ENCODE data around the gene ERBB2. TPM values are rescaled to one million over a fixed set of nuclear protein-coding genes. Genes with fewer than 3 reads are reported as not detected.

ERBB2 gene
- total RNA-seq, 6 donors from 2014 or later: 88.6 to 126 (median 112) TPM

- Histone ChIP-seq H3K36me3 (no peaks in the 10 kb centered on the region), H3K27ac (peak within 1 kb of the TSS; percentile 67 to 91 (median 88)), H3K4me1 (peaks cover 57 to 68% (median 64%) of the 10 kb centered on the region in 4 donors), H3K27me3 (peaks cover 0 to 26% (median 11%) of the 10 kb centered on the region in 4 donors), H3K4me3 (peak within 1 kb of the TSS; percentile 2 to 58 (median 47)), H3K9me3 (no peaks in the 10 kb centered on the region)
- TF ChIP-seq CTCF (IDR thresholded peaks at IDR 0.05) (peak; percentile 59 to 86 (median 82)), POLR2AphosphoS5 (IDR thresholded peaks at IDR 0.05) (no peak)
- peak; percentile 67 to 93 for DNase-seq
- WGBS, 2 donors: 3% methylated on average over 42 to 50 of the region's 85 CpGs
- ATAC-seq (ENCODE audit: low FRiP score in 2 of 2): peak in 1 of 2 donors; percentile 69
Observed at GRCh38 chr17:39667945-39668924, 31.6 kb upstream of the ERBB2 start, which contains the start of gene PNMT. PNMT (plus strand) TSS chr17:39668453; CDS start chr17:39668476, 23 bp downstream.

- Histone ChIP-seq H3K4me3 (peak overlapping the region in 1 of 4 donors; percentile 58), H3K4me1 (peaks cover 38 to 58% (median 49%) of the 10 kb centered on the region in 4 donors), H3K9me3 (no peaks in the 10 kb centered on the region), H3K36me3 (no peaks in the 10 kb centered on the region), H3K27me3 (peaks cover 0 to 26% (median 11%) of the 10 kb centered on the region in 4 donors), H3K27ac (no peak overlapping the region)
- WGBS, 2 donors: 84 to 92% methylated on average over 5 to 23 of the region's 23 CpGs
- ATAC-seq (ENCODE audit: low FRiP score in 2 of 2): no peak
- peak in 1 of 2 donors; percentile 66 for DNase-seq
- TF ChIP-seq POLR2A (IDR thresholded peaks at IDR 0.05): no peak
- TF ChIP-seq EP300 (IDR thresholded peaks at IDR 0.05): no peak
- TF ChIP-seq POLR2AphosphoS5 (IDR thresholded peaks at IDR 0.05): no peak
- TF ChIP-seq CTCF (IDR thresholded peaks at IDR 0.05): no peak
Observed at GRCh38 chr17:39669897-39670735, 29.7 kb upstream of the ERBB2 start.

- 59 to 75% methylated on average over 4 of the region's 4 CpGs for WGBS, 2 donors
- Histone ChIP-seq H3K36me3 (no peaks in the 10 kb centered on the region), H3K27me3 (peaks cover 0 to 26% (median 11%) of the 10 kb centered on the region in 4 donors), H3K4me1 (peaks cover 35 to 58% (median 49%) of the 10 kb centered on the region in 4 donors), H3K4me3 (no peak overlapping the region), H3K9me3 (no peaks in the 10 kb centered on the region), H3K27ac (no peak overlapping the region)
- ATAC-seq (ENCODE audit: low FRiP score in 2 of 2) (no peak), DNase-seq (no peak)
- TF ChIP-seq EP300 (IDR thresholded peaks at IDR 0.05): no peak
- no peak for TF ChIP-seq POLR2A (IDR thresholded peaks at IDR 0.05)
Observed at GRCh38 chr17:39670746-39671145, 29.1 kb upstream of the ERBB2 start.

GRCh38 chr17:39671651-39672521 lies 28.0 kb upstream of the ERBB2 start:
- Histone ChIP-seq H3K4me1 (peaks cover 36 to 58% (median 49%) of the 10 kb centered on the region in 4 donors), H3K27me3 (peaks cover 0 to 26% (median 9%) of the 10 kb centered on the region in 4 donors), H3K4me3 (no peak overlapping the region), H3K36me3 (peaks cover 0 to 2% (median 0%) of the 10 kb centered on the region in 4 donors), H3K27ac (no peak overlapping the region), H3K9me3 (no peaks in the 10 kb centered on the region)
- no peak for DNase-seq
- WGBS, 2 donors: 35 to 55% methylated on average over 13 to 19 of the region's 19 CpGs
- ATAC-seq (ENCODE audit: low FRiP score in 2 of 2): no peak
- TF ChIP-seq POLR2A (IDR thresholded peaks at IDR 0.05) (no peak), POLR2AphosphoS5 (IDR thresholded peaks at IDR 0.05) (no peak), EP300 (IDR thresholded peaks at IDR 0.05) (no peak), CTCF (IDR thresholded peaks at IDR 0.05) (peak; percentile 19 to 66 (median 60))

Measured in upper lobe of left lung (tissue), 6 donors.